Activated T-cell treated with anti-CD3 and anti-CD28 coated beads, Interleukin-2, amount 50 U/mL, for 72 hours (primary cell): ENCODE data around the gene FBXL12. TPM values are rescaled to one million over a fixed set of nuclear protein-coding genes. Genes with fewer than 3 reads are reported as not detected.
"Not testable (repeated sequence)": the region's sequence is repeated elsewhere in the genome, so short reads cannot be mapped to it uniquely, and the experiment has no call there.

Experiments used
- ATAC-seq, 2 donors: fragments of 150-1000 bp; cut with Tn5 transposase; replicated peaks in 1 of 2; 2 replicates each; pipeline ENCODE4 v1.10.0; 2021; ENCODE audit warnings: moderate library complexity in 2 of 2, mild to moderate bottlenecking in 1 of 2
- DNase-seq, 2 donors: peaks; one replicate each; pipeline ENCODE4 v3.0.0; 2021 to 2022; ENCODE audit warnings: mixed read lengths in 1 of 2
- H3K27ac Mint-ChIP-seq: one replicate; pipeline ENCODE4 v1.8.0; 2022; ENCODE audit warnings: mild to moderate bottlenecking, moderate library complexity, mixed read lengths
- H3K27me3 Mint-ChIP-seq: one replicate; pipeline ENCODE4 v1.8.0; 2022; ENCODE audit warnings: low read depth, mixed read lengths
- H3K36me3 Mint-ChIP-seq, 2 donors: one replicate each; pipeline ENCODE4 v1.8.0; 2022; ENCODE audit warnings: mixed read lengths in 2 of 2, mild to moderate bottlenecking in 1 of 2; ENCODE audit not compliant: insufficient read depth in 2 of 2
- H3K4me1 Mint-ChIP-seq: one replicate; pipeline ENCODE4 v1.8.0; 2022; ENCODE audit warnings: low read depth, mixed read lengths
- H3K4me3 Mint-ChIP-seq, 2 donors: one replicate each; pipeline ENCODE4 v1.8.0; 2022; ENCODE audit warnings: mild to moderate bottlenecking in 2 of 2, mixed read lengths in 2 of 2, moderate library complexity in 2 of 2
- H3K9me3 Mint-ChIP-seq, 2 donors: one replicate each; pipeline ENCODE4 v1.8.0; 2022; ENCODE audit warnings: mixed read lengths in 2 of 2
- total RNA-seq, 2 donors: library from RNA; stranded (reverse); gene quantifications; one replicate each; pipeline ENCODE4 v1.2.3, GENCODE V29; 2022

Gene FBXL12
- total RNA-seq, 2 donors from 2014 or later, result 34.1 to 36.9 TPM

GRCh38 chr19:9797871-9798270, 21.0 kb downstream of the FBXL12 start:
- H3K36me3 Mint-ChIP-seq, result peaks cover 3% of the 10 kb centered on the region in 2 donors
- H3K27me3 Mint-ChIP-seq, result no peaks in the 10 kb centered on the region
- no peak for ATAC-seq
- H3K9me3 Mint-ChIP-seq, result peaks cover 0 to 2% of the 10 kb centered on the region in 2 donors
- H3K4me3 Mint-ChIP-seq, result no peak overlapping the region
- peaks cover 37% of the 10 kb centered on the region for H3K4me1 Mint-ChIP-seq
- H3K27ac Mint-ChIP-seq, result peak overlapping the region; percentile 46
- no peak for DNase-seq

GRCh38 chr19:9796113-9796773, 22.6 kb downstream of the FBXL12 start:
- H3K36me3 Mint-ChIP-seq, result peaks cover 3 to 5% of the 10 kb centered on the region in 2 donors
- H3K9me3 Mint-ChIP-seq, result peaks cover 0 to 2% of the 10 kb centered on the region in 2 donors
- no peaks in the 10 kb centered on the region for H3K27me3 Mint-ChIP-seq
- H3K4me1 Mint-ChIP-seq, result peaks cover 46% of the 10 kb centered on the region
- ATAC-seq (peak; percentile 38 to 46), DNase-seq (peak; percentile 83 to 84)
- H3K4me3 Mint-ChIP-seq, result peak overlapping the region in 1 of 2 donors; percentile 2
- peak overlapping the region; percentile 57 for H3K27ac Mint-ChIP-seq

GRCh38 chr19:9793071-9793591, 25.7 kb downstream of the FBXL12 start:
- peak overlapping the region; percentile 88 to 89 for H3K4me3 Mint-ChIP-seq

GRCh38 chr19:9792206-9793070, 26.4 kb downstream of the FBXL12 start:
- Mint-ChIP-seq H3K9me3 (peaks cover 0 to 2% of the 10 kb centered on the region in 2 donors), H3K27ac (peak overlapping the region; percentile 96), H3K4me1 (peaks cover 36% of the 10 kb centered on the region), H3K4me3 (peak overlapping the region; percentile 88 to 89), H3K27me3 (no peaks in the 10 kb centered on the region), H3K36me3 (peaks cover 3 to 5% of the 10 kb centered on the region in 2 donors)
- DNase-seq, result peak; percentile 91 to 95
- peak; percentile 69 to 71 for ATAC-seq

More at GRCh38 chr19:9793071-9793591, 25.7 kb downstream of the FBXL12 start:
- ATAC-seq, result peak; percentile 14 to 16
- peak overlapping the region; percentile 84 for H3K27ac Mint-ChIP-seq
- H3K4me1 Mint-ChIP-seq, result peaks cover 43% of the 10 kb centered on the region
- H3K36me3 Mint-ChIP-seq, result peaks cover 3 to 5% of the 10 kb centered on the region in 2 donors
- H3K9me3 Mint-ChIP-seq, result peaks cover 0 to 2% of the 10 kb centered on the region in 2 donors
- H3K27me3 Mint-ChIP-seq, result no peaks in the 10 kb centered on the region
- peak; percentile 58 to 59 for DNase-seq

GRCh38 chr19:9791552-9792205, 27.2 kb downstream of the FBXL12 start:
- H3K27ac Mint-ChIP-seq, result peak overlapping the region; percentile 96
- peaks cover 0 to 2% of the 10 kb centered on the region in 2 donors for H3K9me3 Mint-ChIP-seq
- ATAC-seq (peak; percentile 72 to 74), DNase-seq (peak; percentile 92 to 97)
- peak overlapping the region; percentile 88 to 89 for H3K4me3 Mint-ChIP-seq
- H3K36me3 Mint-ChIP-seq, result peaks cover 3 to 5% of the 10 kb centered on the region in 2 donors
- H3K4me1 Mint-ChIP-seq, result peaks cover 32% of the 10 kb centered on the region
- no peaks in the 10 kb centered on the region for H3K27me3 Mint-ChIP-seq

- Mint-ChIP-seq H3K4me3 (peak overlapping the region; percentile 88 to 89), H3K4me1 (peaks cover 33% of the 10 kb centered on the region)
- ATAC-seq, DNase-seq, H3K27ac Mint-ChIP-seq, H3K9me3 Mint-ChIP-seq, H3K36me3 Mint-ChIP-seq, H3K27me3 Mint-ChIP-seq: not testable (repeated sequence)
Measured at GRCh38 chr19:9791073-9791367, 27.9 kb downstream of the FBXL12 start.

- not testable (repeated sequence) for H3K27ac Mint-ChIP-seq, H3K9me3 Mint-ChIP-seq, H3K36me3 Mint-ChIP-seq, H3K4me3 Mint-ChIP-seq, H3K27me3 Mint-ChIP-seq, ATAC-seq, DNase-seq
- peaks cover 42% of the 10 kb centered on the region for H3K4me1 Mint-ChIP-seq
Measured at GRCh38 chr19:9789579-9789978, 29.3 kb downstream of the FBXL12 start.

- Mint-ChIP-seq H3K4me3 (no peak overlapping the region), H3K9me3 (peaks cover 0 to 2% of the 10 kb centered on the region in 2 donors), H3K36me3 (peaks cover 3 to 5% of the 10 kb centered on the region in 2 donors), H3K27ac (no peak overlapping the region), H3K27me3 (no peaks in the 10 kb centered on the region), H3K4me1 (peaks cover 47% of the 10 kb centered on the region)
- DNase-seq (no peak), ATAC-seq (no peak)
Measured at GRCh38 chr19:9789066-9789465, 29.8 kb downstream of the FBXL12 start.

- not testable (repeated sequence) for ATAC-seq, H3K36me3 Mint-ChIP-seq
Measured at GRCh38 chr19:9788604-9789003, 30.3 kb downstream of the FBXL12 start.

GRCh38 chr19:9786819-9787218, 32.1 kb downstream of the FBXL12 start:
- no peaks in the 10 kb centered on the region for H3K36me3 Mint-ChIP-seq
- H3K9me3 Mint-ChIP-seq, result no peaks in the 10 kb centered on the region
- no peaks in the 10 kb centered on the region for H3K27me3 Mint-ChIP-seq
- peak overlapping the region; percentile 70 to 78 for H3K4me3 Mint-ChIP-seq
- DNase-seq (no peak), ATAC-seq (no peak)
- no peak overlapping the region for H3K27ac Mint-ChIP-seq
- H3K4me1 Mint-ChIP-seq, result peaks cover 40% of the 10 kb centered on the region

More at GRCh38 chr19:9788604-9789003, 30.3 kb downstream of the FBXL12 start:
- H3K4me3 Mint-ChIP-seq, H3K9me3 Mint-ChIP-seq, H3K27ac Mint-ChIP-seq, H3K27me3 Mint-ChIP-seq, DNase-seq: not testable (repeated sequence)
- H3K4me1 Mint-ChIP-seq, result peaks cover 50% of the 10 kb centered on the region

GRCh38 chr19:9786342-9786741, 32.5 kb downstream of the FBXL12 start:
- Mint-ChIP-seq H3K36me3 (no peaks in the 10 kb centered on the region), H3K9me3 (no peaks in the 10 kb centered on the region), H3K27ac (no peak overlapping the region), H3K4me3 (peak overlapping the region; percentile 83 to 95), H3K27me3 (no peaks in the 10 kb centered on the region), H3K4me1 (peaks cover 36% of the 10 kb centered on the region)
- DNase-seq, result no peak
- no peak for ATAC-seq

GRCh38 chr19:9785367-9786331, 33.2 kb downstream of the FBXL12 start:
- Mint-ChIP-seq H3K27ac (peak overlapping the region; percentile 73), H3K27me3 (no peaks in the 10 kb centered on the region), H3K9me3 (no peaks in the 10 kb centered on the region), H3K36me3 (no peaks in the 10 kb centered on the region), H3K4me1 (peaks cover 32% of the 10 kb centered on the region), H3K4me3 (peak overlapping the region; percentile 83 to 95)
- peak; percentile 82 to 86 for ATAC-seq
- DNase-seq, result peak; percentile 98 to 100
